Activated CD4-positive, alpha-beta T cell treated with anti-CD3 and anti-CD28 coated beads for 36 hours (primary cell): Measurements from ENCODE around the gene ENPP3. TPM values are rescaled to one million over a fixed set of nuclear protein-coding genes. Genes with fewer than 3 reads are reported as not detected.
"Not testable (repeated sequence)": the region's sequence is repeated elsewhere in the genome, so short reads cannot be mapped to it uniquely, and the experiment has no call there.

Experiments
- ATAC-seq: fragments of 200-7000 bp; cut with Tn5 transposase; one replicate; pipeline ENCODE4 v1.10.0; 2021; ENCODE audit warnings: mild to moderate bottlenecking, moderate library complexity
- CTCF ChIA-PET: fragments of 350-600 bp; sonication (Branson Sonifier 250); formaldehyde crosslinking; loops from one replicate; lab custom pipeline; 2021; ENCODE audit warnings: antibody characterized with exemption; lab: Charles Lee
- POLR2A ChIA-PET: fragments of 350-600 bp; sonication (Branson Sonifier 250); formaldehyde crosslinking; loops from one replicate; lab custom pipeline; 2021; ENCODE audit warnings: antibody characterized with exemption, inconsistent platforms; lab: Charles Lee
- DNase-seq: peaks from one replicate; pipeline ENCODE4 v3.0.0-alpha.2; 2020
- H3K27ac Mint-ChIP-seq: one replicate; pipeline ENCODE4 v1.8.0; 2021; ENCODE audit warnings: mixed read lengths
- H3K27me3 Mint-ChIP-seq: one replicate; pipeline ENCODE4 v1.8.0; 2021; ENCODE audit warnings: mixed read lengths
- H3K36me3 Mint-ChIP-seq: one replicate; pipeline ENCODE4 v1.8.0; 2021; ENCODE audit warnings: low read depth, mixed read lengths
- H3K4me1 Mint-ChIP-seq: one replicate; pipeline ENCODE4 v1.8.0; 2021; ENCODE audit warnings: mixed read lengths
- H3K4me3 Mint-ChIP-seq: one replicate; pipeline ENCODE4 v1.8.0; 2021; ENCODE audit warnings: mild to moderate bottlenecking, moderate library complexity, mixed read lengths
- H3K9me3 Mint-ChIP-seq: one replicate; pipeline ENCODE4 v1.8.0; 2021; ENCODE audit warnings: low read depth, mixed read lengths
- intact Hi-C, 2 experiments: fragments of 100-400 bp; cut with DNase I in 1 of 2; cut with micrococcal nuclease in 1 of 2; formaldehyde crosslinking; loops; one replicate each; pipeline versions ENCODE4 v1.14.2 to v1.15.1; 2022 to 2024; cut with DNase I, micrococcal nuclease
- total RNA-seq, 2 experiments: library from RNA; stranded (reverse); gene quantifications; one replicate each; pipeline ENCODE4 v1.2.3, GENCODE V29; 2021

ENPP3 gene
- total RNA-seq, 2 experiments from 2014 or later, result 0.57 to 0.58 TPM

GRCh38 chr6:131687022-131687421, 49.9 kb downstream of the ENPP3 start:
- no peak overlapping the region for H3K4me3 Mint-ChIP-seq
- H3K36me3 Mint-ChIP-seq, result no peaks in the 10 kb centered on the region
- intact Hi-C loops, result loop anchor here (5.0 kb wide), 2 partner anchors 60 to 120 kb away; partner anchors contain the start of genes ENPP1 (in 1 of the 2) and MED23 (in 1 of the 2)
- peaks cover 14% of the 10 kb centered on the region for H3K4me1 Mint-ChIP-seq
- no peak overlapping the region for H3K27ac Mint-ChIP-seq
- DNase-seq, result no peak
- H3K27me3 Mint-ChIP-seq, result no peaks in the 10 kb centered on the region
- ATAC-seq, result no peak
- ChIA-PET CTCF (interaction anchor here (0.7 to 1.2 kb wide), 2 partner anchors 60 to 223 kb away, joined by 3 read pairs; no protein-coding TSS in a partner anchor), POLR2A (no interaction called here)
- H3K9me3 Mint-ChIP-seq, result no peaks in the 10 kb centered on the region

- intact Hi-C loops, result loop anchor here (2.0 to 5.0 kb wide), 3 partner anchors 39 to 119 kb away; partner anchors contain the start of genes ENPP1 (in 1 of the 2) and MED23 (in 1 of the 2)
- POLR2A ChIA-PET, result no interaction called here
- H3K9me3 Mint-ChIP-seq, result no peaks in the 10 kb centered on the region
These were observed 51.2 kb downstream of the ENPP3 start for GRCh38 chr6:131688286-131688685.

GRCh38 chr6:131692031-131692430, 54.9 kb downstream of the ENPP3 start:
- Mint-ChIP-seq H3K9me3 (no peaks in the 10 kb centered on the region), H3K27ac (no peak overlapping the region), H3K4me1 (peaks cover 10% of the 10 kb centered on the region), H3K4me3 (no peak overlapping the region), H3K36me3 (no peaks in the 10 kb centered on the region), H3K27me3 (no peaks in the 10 kb centered on the region)
- ChIA-PET CTCF (no interaction called here), POLR2A (no interaction called here)
- intact Hi-C loops, result no loop called here
- DNase-seq, result no peak
- ATAC-seq, result no peak

More at GRCh38 chr6:131688286-131688685, 51.2 kb downstream of the ENPP3 start:
- Mint-ChIP-seq H3K36me3 (no peaks in the 10 kb centered on the region), H3K27me3 (no peaks in the 10 kb centered on the region), H3K4me3 (no peak overlapping the region), H3K4me1 (peaks cover 14% of the 10 kb centered on the region), H3K27ac (peak overlapping the region; percentile 51)
- no peak for DNase-seq
- ATAC-seq, result peak; percentile 70
- CTCF ChIA-PET, result interaction anchor here (0.9 to 1.0 kb wide), 2 partner anchors 34 to 60 kb away, joined by 3 read pairs; no protein-coding TSS in a partner anchor

- no peaks in the 10 kb centered on the region for H3K27me3 Mint-ChIP-seq
- H3K4me1 Mint-ChIP-seq, result peaks cover 8% of the 10 kb centered on the region
- ChIA-PET POLR2A (no interaction called here), CTCF (interaction anchor here (1.7 kb wide), 1 partner anchor 217 kb away, joined by 7 read pairs; no protein-coding TSS in a partner anchor)
- no peak overlapping the region for H3K4me3 Mint-ChIP-seq
- H3K27ac Mint-ChIP-seq, result no peak overlapping the region
- H3K36me3 Mint-ChIP-seq, result no peaks in the 10 kb centered on the region
- no peak for ATAC-seq
- H3K9me3 Mint-ChIP-seq, result no peaks in the 10 kb centered on the region
- intact Hi-C loops, result no loop called here
- no peak for DNase-seq
These were observed 55.5 kb downstream of the ENPP3 start for GRCh38 chr6:131692589-131692988.

- H3K27ac Mint-ChIP-seq, result no peak overlapping the region
- no peak overlapping the region for H3K4me3 Mint-ChIP-seq
- H3K9me3 Mint-ChIP-seq, result no peaks in the 10 kb centered on the region
- ChIA-PET CTCF (interaction anchor here (1.7 kb wide), 1 partner anchor 217 kb away, joined by 7 read pairs; no protein-coding TSS in a partner anchor), POLR2A (no interaction called here)
- no peaks in the 10 kb centered on the region for H3K36me3 Mint-ChIP-seq
- no peaks in the 10 kb centered on the region for H3K27me3 Mint-ChIP-seq
- intact Hi-C loops, result no loop called here
- DNase-seq (no peak), ATAC-seq (no peak)
- H3K4me1 Mint-ChIP-seq, result peaks cover 2% of the 10 kb centered on the region
These were observed 56.3 kb downstream of the ENPP3 start for GRCh38 chr6:131693384-131693783.

- DNase-seq (peak; percentile 48), ATAC-seq (peak; percentile 76)
- no peaks in the 10 kb centered on the region for H3K4me1 Mint-ChIP-seq
- POLR2A ChIA-PET, result no interaction called here
- no peaks in the 10 kb centered on the region for H3K9me3 Mint-ChIP-seq
- H3K27ac Mint-ChIP-seq, result no peak overlapping the region
- no peak overlapping the region for H3K4me3 Mint-ChIP-seq
- CTCF ChIA-PET, result interaction anchor here (0.6 to 2.6 kb wide), 15 partner anchors 23 to 235 kb away, joined by 3 to 23 read pairs (median 3); no protein-coding TSS in a partner anchor
- no peaks in the 10 kb centered on the region for H3K36me3 Mint-ChIP-seq
- intact Hi-C loops, result loop anchor here in 1 of 2 experiments (1.0 kb wide), 1 partner anchor 215 kb away; no protein-coding TSS in a partner anchor
- H3K27me3 Mint-ChIP-seq, result no peaks in the 10 kb centered on the region
These were observed 57.8 kb downstream of the ENPP3 start for GRCh38 chr6:131694832-131695426.

GRCh38 chr6:131696956-131697355, 59.9 kb downstream of the ENPP3 start:
- Mint-ChIP-seq H3K36me3 (no peaks in the 10 kb centered on the region), H3K9me3 (no peaks in the 10 kb centered on the region), H3K4me3 (no peak overlapping the region), H3K4me1 (no peaks in the 10 kb centered on the region), H3K27ac (no peak overlapping the region), H3K27me3 (no peaks in the 10 kb centered on the region)
- POLR2A ChIA-PET, result no interaction called here
- CTCF ChIA-PET, result interaction anchor here (2.4 to 2.6 kb wide), 2 partner anchors 214 to 219 kb away, joined by 14 to 23 read pairs; no protein-coding TSS in a partner anchor
- ATAC-seq, result no peak
- intact Hi-C loops, result no loop called here
- DNase-seq, result no peak

- ATAC-seq, H3K27ac Mint-ChIP-seq, H3K27me3 Mint-ChIP-seq, H3K4me1 Mint-ChIP-seq, POLR2A ChIA-PET, CTCF ChIA-PET, H3K4me3 Mint-ChIP-seq, intact Hi-C loops, H3K9me3 Mint-ChIP-seq, H3K36me3 Mint-ChIP-seq, DNase-seq: not testable (repeated sequence)
These were observed 63.7 kb downstream of the ENPP3 start for GRCh38 chr6:131700851-131701250.

- H3K4me3 Mint-ChIP-seq, H3K27me3 Mint-ChIP-seq, H3K9me3 Mint-ChIP-seq, POLR2A ChIA-PET, H3K36me3 Mint-ChIP-seq, H3K27ac Mint-ChIP-seq, intact Hi-C loops, H3K4me1 Mint-ChIP-seq, DNase-seq, ATAC-seq, CTCF ChIA-PET: not testable (repeated sequence)
These were observed 66.8 kb downstream of the ENPP3 start for GRCh38 chr6:131703905-131704304.

GRCh38 chr6:131710917-131711316, 73.8 kb downstream of the ENPP3 start, which contains the start of gene CTAGE9:
Gene CTAGE9, minus strand, starts transcription at chr6:131711017. Its CDS starts 0 bp downstream, at chr6:131711017.
- H3K9me3 Mint-ChIP-seq, H3K4me3 Mint-ChIP-seq, POLR2A ChIA-PET, ATAC-seq, intact Hi-C loops, H3K4me1 Mint-ChIP-seq, CTCF ChIA-PET, H3K27ac Mint-ChIP-seq, DNase-seq, H3K27me3 Mint-ChIP-seq, H3K36me3 Mint-ChIP-seq: not testable (repeated sequence)

GRCh38 chr6:131715567-131715966, 78.5 kb downstream of the ENPP3 start:
- intact Hi-C loops, POLR2A ChIA-PET, H3K4me1 Mint-ChIP-seq, H3K27me3 Mint-ChIP-seq, H3K27ac Mint-ChIP-seq, CTCF ChIA-PET, DNase-seq, H3K36me3 Mint-ChIP-seq, ATAC-seq, H3K4me3 Mint-ChIP-seq, H3K9me3 Mint-ChIP-seq: not testable (repeated sequence)
